Raji (cell line): Measurements from ENCODE around the gene RNF181.
A peak's percentile ranks its signal among the peaks of the same experiment; 100 is the strongest.

ENCODE experiments used
- POLR2A ChIP-seq: IDR thresholded peaks from 2 replicates; pipeline ENCODE4 v1.6.1; 2011; ENCODE audit warnings: low read depth, low read length, control low read depth; ENCODE audit not compliant: insufficient read depth

The RNF181 gene

DNA sequence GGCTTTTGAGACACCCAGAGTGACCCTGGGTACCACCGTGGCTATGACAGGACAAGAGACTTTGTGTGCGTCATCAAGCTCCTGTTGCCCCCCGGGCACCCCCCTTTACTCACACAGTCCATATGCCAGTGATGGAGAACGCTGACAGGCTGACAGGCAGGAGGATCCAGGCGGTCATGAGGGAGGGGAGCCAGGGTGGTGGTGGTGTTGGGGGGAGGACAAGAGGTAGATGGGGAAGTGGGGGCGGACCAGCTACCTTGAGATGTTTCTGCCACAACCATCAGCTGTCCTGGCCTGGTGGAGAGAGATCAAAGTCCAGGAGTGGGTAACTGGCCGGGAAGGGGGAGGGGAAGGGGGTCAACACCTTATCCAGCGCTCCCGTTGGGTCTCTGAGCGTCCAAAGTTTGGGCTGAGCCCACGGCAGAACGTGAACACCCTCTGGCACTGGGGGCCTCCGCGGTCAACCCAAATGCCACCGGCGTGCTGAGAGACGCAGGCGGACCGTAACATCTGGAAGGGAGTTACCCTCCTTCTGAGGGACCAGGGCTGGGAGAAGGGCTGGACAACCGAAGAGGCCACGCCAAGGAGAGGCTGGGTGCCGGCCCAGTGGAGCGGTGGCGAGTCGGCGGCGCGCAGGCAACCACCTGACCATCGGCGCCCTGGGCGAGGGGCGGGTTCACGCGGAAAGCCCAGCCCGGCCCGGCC lies 6.4 kb downstream of the RNF181 start:
- no peak for TF ChIP-seq POLR2A

DNA sequence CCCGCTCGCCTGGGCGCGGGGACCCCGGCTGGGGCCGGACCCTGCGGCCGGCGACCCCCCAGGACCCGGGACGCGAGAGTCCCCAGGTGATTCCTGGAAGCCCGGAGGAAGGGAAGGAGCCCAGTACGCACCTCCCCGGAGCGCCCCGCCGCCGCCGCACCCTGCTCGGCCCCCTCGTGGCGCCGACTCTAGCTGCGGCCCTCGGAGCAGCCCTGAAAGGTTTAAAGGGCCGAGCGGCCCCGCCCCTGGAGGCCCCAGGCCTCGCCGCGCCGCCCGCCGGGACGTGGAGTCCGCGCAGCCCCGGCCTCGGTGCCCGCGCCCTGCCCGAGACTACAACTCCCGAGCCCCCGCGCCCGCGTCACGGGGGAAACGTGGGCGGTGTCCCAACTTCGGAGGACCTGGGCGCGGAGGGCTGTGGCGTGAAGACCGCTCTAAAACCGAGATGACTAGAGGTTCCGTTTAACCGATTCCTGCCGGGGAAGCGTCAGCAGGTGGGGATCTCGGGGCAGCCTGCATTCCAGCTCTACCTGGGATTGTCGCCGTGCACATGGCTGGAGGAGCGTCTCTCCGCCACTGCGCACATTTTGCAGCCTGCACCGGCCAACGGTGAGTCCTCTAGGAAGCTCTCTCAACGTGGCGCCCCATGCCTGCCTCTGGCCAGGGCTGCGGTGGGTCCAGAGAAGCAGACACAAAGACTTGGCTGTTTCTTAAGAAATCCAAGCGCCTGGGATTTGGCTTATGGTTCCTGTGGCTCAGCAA lies 7.1 kb downstream of the RNF181 start, which contains the start of gene TMEM150A:
Gene TMEM150A (minus strand): TSS at position 223 of the 759 bp plus-strand sequence. CDS start 750 bp downstream, outside the sequence.
- TF ChIP-seq POLR2A, result peak; percentile 42; the same call in 1 of the 2 replicates

DNA sequence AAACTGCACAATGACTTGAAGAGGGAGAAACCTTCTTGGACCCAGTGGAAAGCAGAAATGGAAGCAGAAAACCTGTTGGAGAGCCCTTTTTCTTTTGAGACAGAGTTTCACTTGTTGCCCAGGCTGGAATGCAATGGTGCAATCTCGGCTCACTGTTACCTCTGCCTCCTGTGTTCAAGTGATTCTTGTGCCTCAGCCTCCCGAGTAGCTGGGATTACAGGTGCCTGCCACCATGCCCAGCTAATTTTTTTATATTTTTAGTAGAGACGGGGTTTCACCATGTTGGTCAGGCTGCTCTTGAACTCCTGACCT lies 8.5 kb downstream of the RNF181 start:
- 0 out of 2 replicates have a peak, but pooled peaks have one; percentile 16 for TF ChIP-seq POLR2A

DNA sequence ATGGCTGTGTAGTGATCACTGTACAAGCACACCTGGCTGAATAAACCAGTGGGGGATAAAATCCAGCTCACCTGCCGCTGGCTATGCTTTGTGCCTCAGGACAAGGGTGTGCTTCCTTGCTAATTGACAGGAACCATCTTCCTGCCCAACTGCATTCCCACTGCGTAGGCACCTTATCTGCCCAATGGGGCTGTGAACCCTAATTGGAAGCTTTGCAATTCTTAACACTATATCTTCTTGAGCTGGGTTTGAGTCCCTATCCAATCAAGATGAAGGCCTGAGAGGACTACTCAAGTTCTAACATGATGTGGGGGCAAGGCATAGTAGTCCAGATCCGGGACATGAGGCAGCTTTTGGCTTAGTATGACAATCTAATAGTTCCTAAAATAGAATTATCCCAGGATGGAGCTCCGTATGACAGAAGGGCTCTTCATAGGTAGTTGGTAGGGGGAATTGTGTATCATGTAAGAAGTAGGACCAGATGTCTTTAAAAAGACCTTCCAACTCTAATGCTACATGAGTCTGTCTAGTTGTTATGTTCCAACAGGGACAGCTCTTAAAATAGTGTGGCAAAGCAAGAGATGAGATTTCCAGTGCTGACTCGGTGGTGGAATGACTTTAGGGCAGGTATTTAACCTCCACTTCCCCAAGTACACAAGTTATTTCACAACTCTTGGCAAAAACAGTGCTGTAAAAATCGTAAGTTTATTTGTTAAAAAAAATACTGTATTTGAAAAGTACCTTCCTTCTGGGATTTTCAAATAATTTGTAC lies 9.2 kb downstream of the RNF181 start:
- TF ChIP-seq POLR2A, result 0 out of 2 replicates have a peak, but pooled peaks have one; percentile 2

DNA sequence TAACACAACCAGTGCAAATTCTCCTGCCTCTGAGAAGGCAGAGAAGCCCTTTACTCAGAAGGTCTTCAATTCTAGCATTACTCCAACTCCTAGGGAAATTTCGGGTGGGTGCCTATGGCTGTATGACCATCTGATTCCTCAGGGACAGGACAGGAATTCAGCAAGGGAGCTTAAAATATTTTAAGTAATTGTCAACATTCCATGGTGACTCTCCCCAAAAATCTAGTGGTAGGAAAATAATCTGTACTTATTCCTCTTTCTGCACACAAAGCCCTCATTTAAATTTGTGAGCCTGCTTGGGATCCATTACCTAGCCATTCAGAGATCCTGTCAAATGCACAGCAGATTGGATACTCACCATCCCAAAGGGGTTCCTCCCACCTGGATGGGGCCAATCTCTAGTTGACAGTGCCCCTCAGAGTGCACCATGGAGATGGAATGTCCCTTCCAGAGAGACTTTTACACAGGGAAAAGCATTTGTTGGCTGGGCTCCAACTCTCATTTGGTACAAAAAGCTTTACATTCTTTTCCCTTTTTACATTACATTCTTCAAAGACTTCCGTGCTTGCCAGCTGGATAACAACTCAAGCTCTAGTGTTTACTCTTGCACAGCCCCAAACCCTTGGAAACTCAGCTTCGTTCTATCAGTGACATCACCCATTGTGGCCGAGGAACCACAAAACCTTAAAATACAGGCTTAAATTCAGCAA lies 10.0 kb downstream of the RNF181 start:
- TF ChIP-seq POLR2A, result no peak

- TF ChIP-seq POLR2A, result no peak
Measured at GRCh38 chr2:85606116-85606455, 10.5 kb downstream of the RNF181 start.

DNA sequence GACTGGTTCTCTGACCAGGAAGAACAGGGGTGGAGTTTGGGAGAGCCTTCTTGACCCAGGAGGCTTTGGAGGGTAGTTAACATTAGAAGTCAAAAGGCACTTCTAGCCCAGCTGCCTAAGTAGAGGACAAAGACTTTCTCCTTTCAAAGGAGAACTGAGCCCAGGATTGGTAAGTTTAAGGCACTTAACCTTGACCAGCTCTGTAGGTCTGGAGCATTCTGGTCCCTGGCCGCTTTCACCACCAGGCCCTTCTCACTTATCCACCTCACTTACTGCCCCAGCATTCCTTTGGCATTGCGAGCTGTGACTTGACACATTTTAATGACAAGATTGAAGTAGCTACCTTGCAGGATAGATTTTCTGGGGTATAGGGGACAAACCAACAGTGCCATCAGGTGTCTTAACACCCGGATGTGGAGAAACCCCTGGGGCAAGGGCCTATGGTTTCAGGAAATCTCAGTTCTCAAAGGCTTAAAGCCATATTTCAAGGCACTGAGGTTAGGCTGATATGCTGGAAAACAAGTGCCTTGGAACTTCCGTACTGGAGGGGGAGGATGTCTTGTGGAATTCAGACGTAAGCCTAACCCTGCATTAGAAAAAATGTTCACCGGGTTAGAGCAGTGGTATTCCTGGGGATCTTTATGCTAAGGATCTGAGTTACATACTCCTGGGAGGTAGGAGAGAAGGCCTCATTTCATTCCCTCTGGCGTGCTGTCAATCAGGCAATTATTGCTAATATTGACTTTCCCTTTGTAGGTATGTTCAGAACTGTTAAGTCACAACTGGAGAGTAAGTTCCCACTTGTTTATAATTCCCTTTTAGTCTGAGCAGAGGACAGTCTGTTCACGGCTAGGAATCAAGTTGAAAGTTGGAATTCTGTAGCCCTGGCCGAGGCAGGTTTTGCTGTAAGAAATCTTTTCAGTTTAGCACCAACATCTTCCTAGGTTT lies 12.0 kb downstream of the RNF181 start:
- TF ChIP-seq POLR2A, result no peak

DNA sequence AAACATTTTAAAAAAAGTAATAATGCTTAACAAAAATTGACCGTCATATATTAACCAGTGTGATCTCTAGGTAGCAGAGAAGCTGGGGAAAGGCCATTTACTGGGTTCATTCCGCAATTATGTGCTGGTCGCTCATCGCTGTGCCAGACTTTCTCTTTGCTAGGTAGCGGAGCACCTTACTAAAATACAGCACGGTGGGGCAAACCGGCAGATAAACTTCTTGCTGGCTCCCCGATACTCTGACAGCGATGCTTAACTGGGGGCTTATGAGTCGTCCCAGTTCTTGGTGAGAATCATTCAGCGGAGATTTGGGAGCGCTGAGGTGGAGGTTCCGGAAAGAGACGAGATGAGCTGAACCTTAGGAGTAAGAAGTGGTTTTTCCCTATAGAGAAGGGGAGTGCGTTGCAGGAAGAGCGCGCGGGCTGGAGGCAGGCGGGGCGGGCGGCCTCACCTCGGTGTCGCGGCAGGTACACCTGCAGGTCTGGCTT lies 15.7 kb downstream of the RNF181 start:
- TF ChIP-seq POLR2A, result no peak

DNA sequence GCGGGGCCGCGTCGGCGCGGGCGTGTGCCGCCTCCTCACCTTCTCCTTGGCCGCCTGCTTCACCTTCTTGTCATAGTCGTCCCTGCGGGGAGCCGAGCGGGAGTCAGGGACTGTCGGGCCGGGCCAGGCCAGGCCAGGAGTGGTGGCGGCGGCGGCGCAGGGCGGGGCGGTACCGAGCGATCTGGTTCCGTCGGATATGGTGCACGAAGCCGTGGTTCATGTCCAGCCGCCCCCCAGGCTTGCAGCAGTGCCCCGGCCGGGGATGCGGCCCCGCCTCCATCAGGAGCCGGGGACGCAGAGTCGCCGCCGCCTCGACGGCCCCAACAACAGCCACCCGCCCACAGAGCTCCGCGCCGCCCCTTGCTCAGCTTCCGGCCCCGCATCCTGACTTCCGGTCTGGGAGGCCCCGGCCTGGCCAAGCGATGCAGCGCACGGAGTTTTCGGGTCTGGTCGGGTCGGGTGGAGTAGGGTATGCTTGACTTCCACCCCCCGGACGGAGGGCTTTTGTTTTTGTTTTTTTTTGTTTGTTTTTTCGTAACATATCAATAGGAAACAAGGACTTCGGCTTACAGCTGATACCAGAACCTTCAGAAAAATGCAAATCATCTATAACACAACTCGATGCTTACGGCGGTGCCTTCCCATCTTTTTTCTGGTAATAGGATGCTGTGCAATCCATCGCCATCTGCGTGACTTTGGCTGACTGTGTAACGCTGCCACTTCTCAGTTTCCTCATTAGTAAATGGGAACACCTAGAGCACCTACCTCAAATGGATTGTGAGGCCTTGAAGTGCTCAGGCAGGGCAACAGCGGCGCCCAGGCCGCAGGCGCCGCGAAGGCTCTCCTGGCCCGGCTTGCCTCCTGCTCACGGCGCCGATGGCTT lies 16.4 kb downstream of the RNF181 start, which contains the start of gene C2orf68:
Gene C2orf68 (minus strand): TSS at position 362 of the 883 bp plus-strand sequence. CDS start 82 bp downstream, at position 280.
- peak; percentile 85 for TF ChIP-seq POLR2A

- no peak for TF ChIP-seq POLR2A
Measured at GRCh38 chr2:85613717-85614515, 18.4 kb downstream of the RNF181 start.

DNA sequence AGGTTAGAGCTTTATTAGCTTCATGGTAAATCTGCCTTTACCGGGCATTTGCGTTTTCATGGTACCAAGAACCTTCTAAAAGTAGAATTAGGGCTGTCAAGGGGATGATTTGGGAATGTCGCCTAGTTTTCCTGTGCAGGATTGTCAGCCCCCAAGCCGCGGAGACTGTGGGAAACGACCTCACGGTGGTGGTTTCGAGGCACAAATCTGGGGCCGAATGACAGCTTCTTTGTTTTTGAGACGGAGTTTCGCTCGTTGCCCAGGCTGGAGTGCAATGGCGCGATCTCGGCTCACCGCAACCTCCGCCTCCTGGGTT lies 19.8 kb downstream of the RNF181 start:
- TF ChIP-seq POLR2A, result no peak

GRCh38 chr2:85619617-85620016 lies 24.1 kb downstream of the RNF181 start:
- TF ChIP-seq POLR2A, result no peak
